K562 (cell line): ENCODE data around the gene PRDM15. TPM values are rescaled to one million over a fixed set of nuclear protein-coding genes. Genes with fewer than 3 reads are reported as not detected.

Experiments
- ATAC-seq: fragments of 200-7000 bp; cut with Tn5 transposase; 3 replicates; pipeline ENCODE4 v1.9.1; 2020; ENCODE audit warnings: moderate library complexity
- BruUV-seq: library from RNA; stranded (reverse); fragments of 400-500 nt; replicated peaks from 2 replicates; lab custom pipeline; 2021; lab: Mats Ljungman, UMichigan
- CTCF ChIA-PET: fragments of 300-600 bp; formaldehyde crosslinking; extraction: SDS; loops from one replicate; lab custom pipeline; 2021; ENCODE audit warnings: low intra/inter-chr PET ratio; lab: Yijun Ruan, JAX
- POLR2A ChIA-PET: fragments of 300-600, 350-650 bp; sonication (Branson Sonifier 250); formaldehyde crosslinking; extraction: SDS; loops from one replicate; lab custom pipeline; 2021; ENCODE audit warnings: antibody characterized with exemption, inconsistent platforms; lab: Yijun Ruan, JAX
- DNase-seq, 4 experiments: peaks; one replicate each; pipeline versions ENCODE4 v3.0.0 to v3.0.0-alpha.2; 2011 to 2018; ENCODE audit warnings: low spot score in 3 of 4, mixed read lengths in 3 of 4; ENCODE audit errors: extremely low read depth in 1 of 4
- FAIRE-seq: peaks from 2 replicates; lab custom pipeline; 2011; peaks lifted over from hg19 to GRCh38; lab: Jason Lieb, UNC
- H2AFZ ChIP-seq: 2 replicates; pipeline ENCODE4 v1.6.0; 2011; ENCODE audit warnings: low read depth, low read length, control low read depth, inconsistent platforms
- H3K27ac ChIP-seq: fragments of 200-600 bp; 3 replicates; pipeline ENCODE4 v1.8.0; 2011; ENCODE audit warnings: low read depth, mild to moderate bottlenecking, control low read depth, inconsistent platforms, low read length, moderate library complexity, mixed read lengths; ENCODE audit errors: extremely low read depth
- H3K27me3 ChIP-seq, 2 experiments: fragments of 300-600 bp in 1 of 2; 2 replicates in 1 of 2; 3 replicates in 1 of 2; pipeline versions ENCODE4 v1.6.0 to v1.8.0; 2011; ENCODE audit warnings: inconsistent platforms in 2 of 2, low read length in 2 of 2, mild to moderate bottlenecking in 1 of 2, mixed read lengths in 1 of 2, moderate library complexity in 1 of 2; ENCODE audit not compliant: control insufficient read depth in 2 of 2, insufficient read depth in 2 of 2
- H3K36me3 ChIP-seq: fragments of 300-600 bp; 3 replicates; pipeline ENCODE4 v1.8.0; 2011; ENCODE audit warnings: mild to moderate bottlenecking, low read length, inconsistent platforms; ENCODE audit not compliant: control insufficient read depth, insufficient read depth
- H3K4me1 ChIP-seq, 2 experiments: fragments of 200-600 bp in 1 of 2; replicated peaks in 1 of 2; 2 replicates in 1 of 2; 3 replicates in 1 of 2; pipeline versions ENCODE4 v1.5.1 to v1.8.0; 2011; ENCODE audit warnings: inconsistent platforms in 2 of 2, low read length in 2 of 2, mild to moderate bottlenecking in 1 of 2, mixed read lengths in 1 of 2, moderate library complexity in 1 of 2; ENCODE audit not compliant: control insufficient read depth in 2 of 2, insufficient read depth in 2 of 2
- H3K4me2 ChIP-seq: 2 replicates; pipeline ENCODE4 v1.6.1; 2011; ENCODE audit warnings: low read length, control low read depth, inconsistent platforms, mixed read lengths; ENCODE audit not compliant: insufficient read depth
- H3K4me3 ChIP-seq: fragments of 200-600 bp; sonication (generic), shearing (Covaris generic); 2 replicates; pipeline ENCODE4 v1.5.1; 2016; ENCODE audit warnings: control low read depth, inconsistent platforms
- H3K79me2 ChIP-seq: fragments of 200-600 bp; 3 replicates; pipeline ENCODE4 v1.8.0; 2011; ENCODE audit warnings: low read length, inconsistent platforms; ENCODE audit not compliant: control insufficient read depth, insufficient read depth
- H3K9ac ChIP-seq, 2 experiments: 2 replicates each; pipeline versions ENCODE4 v1.6.0 to v1.6.1; 2011; ENCODE audit warnings: low read depth in 2 of 2, low read length in 2 of 2, control low read depth in 1 of 2, inconsistent platforms in 1 of 2, mild to moderate bottlenecking in 1 of 2, mixed read lengths in 1 of 2; ENCODE audit not compliant: insufficient read depth in 1 of 2
- H3K9me1 ChIP-seq: one replicate; pipeline ENCODE4 v1.6.0; 2011; ENCODE audit warnings: inconsistent platforms, mild to moderate bottlenecking, low read length, moderate library complexity; ENCODE audit not compliant: control insufficient read depth, insufficient read depth
- H3K9me3 ChIP-seq: replicated peaks from 2 replicates; pipeline ENCODE4 v1.5.1; 2011; ENCODE audit warnings: low read depth, low read length, inconsistent platforms; ENCODE audit not compliant: control insufficient read depth, insufficient read depth
- H4K20me1 ChIP-seq: replicated peaks from 2 replicates; pipeline ENCODE4 v1.6.1; 2011; ENCODE audit warnings: low read length, inconsistent platforms, mixed read lengths; ENCODE audit not compliant: control insufficient read depth, insufficient read depth
- BCOR ChIP-seq: fragments of 450-650 bp; IDR thresholded peaks from 2 replicates; pipeline ENCODE4 v1.6.1; 2016
- ELK3 ChIP-seq: fragments of 450-650 bp; formaldehyde crosslinking; IDR thresholded peaks from 2 replicates; pipeline ENCODE4 v1.4.0; 2020; ENCODE audit warnings: mild to moderate bottlenecking
- FOXJ2 ChIP-seq: fragments of 200-800 bp; sonication (Bioruptor generic); IDR thresholded peaks from 2 replicates; pipeline ENCODE4 v1.6.1; 2016; ENCODE audit warnings: missing genetic modification characterization, missing compliant biosample characterization
- HOMEZ ChIP-seq: fragments of 250-450 bp; sonication (Bioruptor Pico); IDR thresholded peaks from 2 replicates; pipeline ENCODE4 v1.4.0; 2020; ENCODE audit warnings: mild to moderate bottlenecking, moderate library complexity
- KDM1A ChIP-seq, 2 experiments: fragments of 450-650 bp; IDR thresholded peaks; 2 replicates each; pipeline ENCODE4 v1.6.1; 2016; ENCODE audit warnings: mild to moderate bottlenecking in 2 of 2
- LEF1 ChIP-seq: fragments of 450-650 bp; IDR thresholded peaks from 2 replicates; pipeline ENCODE4 v1.6.1; 2016; ENCODE audit warnings: mild to moderate bottlenecking
- POLR2G ChIP-seq: fragments of 200-400 bp; formaldehyde crosslinking; IDR thresholded peaks from 2 replicates; pipeline ENCODE4 v1.6.1; 2017; ENCODE audit warnings: low read depth, mild to moderate bottlenecking, antibody characterized with exemption, low read length, moderate library complexity
- RCOR1 ChIP-seq, 2 experiments: IDR thresholded peaks; 2 replicates each; pipeline ENCODE4 v1.6.1; 2012; ENCODE audit warnings: low read depth in 2 of 2, low read length in 2 of 2, borderline replicate concordance in 1 of 2, improper control_type of control experiment in 1 of 2
- TAF9B ChIP-seq: fragments of 450-650 bp; IDR thresholded peaks from 2 replicates; pipeline ENCODE4 v1.6.1; 2018; ENCODE audit warnings: mild to moderate bottlenecking; ENCODE audit not compliant: partially characterized antibody
- TGIF2 ChIP-seq: sonication (generic); formaldehyde crosslinking; IDR thresholded peaks from 2 replicates; pipeline ENCODE4 v1.8.1; 2022; ENCODE audit warnings: mild to moderate bottlenecking, missing genetic modification reagents, moderate library complexity
- ZFP36 ChIP-seq: fragments of 150-350 bp; IDR thresholded peaks from 2 replicates; pipeline ENCODE4 v1.6.1; 2018; ENCODE audit warnings: low read length, low read depth; ENCODE audit not compliant: partially characterized antibody
- ZNF121 ChIP-seq: sonication (generic); formaldehyde crosslinking; conservative IDR thresholded peaks from 2 replicates; pipeline ENCODE4 v1.8.0; 2022; ENCODE audit warnings: missing genetic modification reagents
- ZNF76 ChIP-seq: fragments of 250-450 bp; sonication (Bioruptor Pico); IDR thresholded peaks from 2 replicates; pipeline ENCODE4 v1.4.0; 2020; ENCODE audit warnings: mild to moderate bottlenecking, moderate library complexity, borderline replicate concordance
- WGBS: fragments of 100-300 bp; shearing (Covaris generic); methylation state at CpG from one replicate; pipeline ENCODE4 v1.1.6; 2016; ENCODE audit warnings: low coverage, mixed read lengths; ENCODE audit not compliant: insufficient coverage; ENCODE audit errors: missing lambda C conversion rate; 5-methylcytosine and 5-hydroxymethylcytosine counted together
- in situ Hi-C: fragments of 300-500 bp; cut with MboI; formaldehyde crosslinking; loops from 4 replicates; pipeline ENCODE4 v1.15.0; 2018; ENCODE audit warnings: inconsistent platforms, mixed read lengths
- intact Hi-C: fragments of 100-400 bp; cut with micrococcal nuclease; formaldehyde crosslinking; loops from 2 replicates; pipeline ENCODE4 v1.14.2; 2022
- polyA plus RNA-seq, 8 experiments: library from polyadenylated mRNA; depleted of rRNA in 4 of 8; stranded (reverse) in 5 of 8; unstranded in 3 of 8; fragments of >200 nt; fragmentation: Nextera tagmentation in 2 of 8; fragmentation: Illumina TruSeq in 1 of 8; extraction: Ambion mirVana in 2 of 8; extraction: Trizol in 1 of 8; gene quantifications; 2 replicates each; pipeline versions ENCODE4 v1.2.1 to v1.2.3, GENCODE V29; 2011 to 2014; ENCODE audit warnings: inconsistent platforms in 1 of 8, missing spikeins in 1 of 8
- total RNA-seq, 7 experiments: library from RNA; depleted of rRNA in 6 of 7; stranded (reverse); fragments of >200 nt in 6 of 7; fragmentation: Illumina TruSeq in 2 of 7; extraction: Trizol in 2 of 7; gene quantifications; 2 replicates each; pipeline versions ENCODE4 v1.2.1 to v1.2.3, GENCODE V29; 2011 to 2021; ENCODE audit warnings: low replicate concordance in 1 of 7
- TF ChIP-seq, protein P1 (sequence below), 3 experiments: IDR thresholded peaks in 2 of 3; conservative IDR thresholded peaks in 1 of 3; 2 replicates each; pipeline ENCODE4 v1.5.1; 2011 to 2012; ENCODE audit warnings: low read length in 3 of 3, mild to moderate bottlenecking in 3 of 3, control low read depth in 2 of 3, improper control_type of control experiment in 1 of 3, inconsistent platforms in 1 of 3, low read depth in 1 of 3, mixed read lengths in 1 of 3, moderate library complexity in 1 of 3; ENCODE audit not compliant: insufficient read depth in 2 of 3
- TF ChIP-seq, protein P2 (sequence below): fragments of 250-450 bp; sonication (Bioruptor Pico); IDR thresholded peaks from 2 replicates; pipeline ENCODE4 v1.8.0; 2022; ENCODE audit warnings: moderate library complexity, mild to moderate bottlenecking, inconsistent platforms

The PRDM15 gene
- total and polyA plus RNA-seq, 9 of the 15 experiments (the other 6 are each of a cell fraction or from before 2014, with no cell fraction given) = 0.93 to 9.2 (median 6.2) TPM

DNA sequence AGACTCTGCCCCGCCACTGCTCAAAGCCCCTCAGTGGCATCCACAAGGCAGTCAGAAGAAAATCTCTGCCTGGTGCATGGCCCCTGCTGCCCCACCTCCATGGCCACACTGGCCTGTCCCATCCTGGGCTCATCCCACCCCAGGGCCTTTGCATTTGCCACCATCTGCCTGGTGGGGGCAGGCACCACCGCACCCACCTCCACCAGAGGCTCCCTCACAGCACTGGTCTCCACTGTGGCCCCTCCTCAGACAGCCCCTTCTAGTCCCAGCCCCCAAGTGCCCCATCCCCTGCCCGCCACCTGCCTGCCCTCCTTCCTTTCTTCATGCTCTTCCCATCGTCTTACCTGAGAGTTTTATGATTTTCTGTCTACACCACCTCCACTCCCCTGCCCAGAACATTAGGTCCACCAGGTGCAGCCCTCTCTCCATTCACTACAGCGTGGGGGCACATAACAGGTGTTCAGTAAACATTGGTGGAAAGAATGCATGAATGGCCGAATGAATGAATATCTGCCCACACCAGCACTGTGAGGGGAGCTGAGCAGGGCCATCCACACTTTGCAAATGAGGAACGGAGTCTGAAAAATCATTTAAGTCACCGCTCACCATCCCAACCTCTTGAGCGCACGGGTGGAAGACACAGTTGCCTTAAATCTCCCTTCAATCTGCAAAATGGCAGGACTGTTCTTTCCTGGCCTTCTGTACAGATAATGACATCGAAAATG, 2.1 kb downstream of the PRDM15 start:
- POLR2A ChIA-PET = interaction anchor here (0.9 to 1.7 kb wide), 8 partner anchors 9 to 80 kb away, joined by 3 to 7 read pairs (median 4); no protein-coding TSS in a partner anchor
- no peaks in the 10 kb centered on the region for H3K9me3 ChIP-seq
- WGBS = 74% methylated on average over 10 of the region's 11 CpGs
- no TSS peak for BruUV-seq
- peaks cover 12% of the 10 kb centered on the region; the same call in 2 of the 3 replicates for H3K36me3 ChIP-seq
- H3K4me3 ChIP-seq = no peak overlapping the region; the same call in 1 of the 2 replicates
- 0 out of 2 replicates have a peak overlapping the region, but pooled peaks have one; percentile 73 for H2AFZ ChIP-seq
- CTCF ChIA-PET = no interaction called here
- ATAC-seq (peak; percentile 11; the same call in 2 of the 3 replicates), FAIRE-seq (no peak), DNase-seq (no peak)
- peak overlapping the region; percentile 94; the same call in 2 of the 3 replicates for H3K27ac ChIP-seq
- H4K20me1 ChIP-seq = no peaks in the 10 kb centered on the region
- in situ Hi-C loops (no loop called here), intact Hi-C loops (loop anchor here (5.0 to 10.0 kb wide), 2 partner anchors 80 to 138 kb away; partner anchors contain the start of gene ZBTB21)
- peaks cover 3% of the 10 kb centered on the region for H3K9me1 ChIP-seq
- no peaks in the 10 kb centered on the region for H3K27me3 ChIP-seq
- peak overlapping the region; percentile 62 to 93; a peak in 2 of 4 replicates for H3K9ac ChIP-seq
- H3K4me2 ChIP-seq = peak overlapping the region; percentile 92
- H3K4me1 ChIP-seq = peaks cover 20 to 27% of the 10 kb centered on the region in 2 experiments
- peaks cover 39% of the 10 kb centered on the region for H3K79me2 ChIP-seq
- no peak for TF ChIP-seq TAF9B
- peak; percentile 33; the same call in 1 of the 2 replicates for TF ChIP-seq POLR2G
- peak; percentile 61; the same call in 1 of the 2 replicates for TF ChIP-seq BCOR
- peak; percentile 52 to 59; a peak in 2 of 4 replicates for TF ChIP-seq KDM1A (IDR thresholded peaks at IDR 0.05)
- no peak for TF ChIP-seq TGIF2 (CRISPR knock-in tag)
- peak in 1 of 2 experiments; percentile 48; a peak in 1 of 4 replicates for TF ChIP-seq RCOR1 (IDR thresholded peaks at IDR 0.05; ENCODE audit: borderline replicate concordance in 1 of 2, low read depth in 2 of 2, low read length in 2 of 2)
- no peak for TF ChIP-seq ZNF76 (CRISPR knock-in tag)
- no peak for TF ChIP-seq ELK3
- TF ChIP-seq, protein P1, sequence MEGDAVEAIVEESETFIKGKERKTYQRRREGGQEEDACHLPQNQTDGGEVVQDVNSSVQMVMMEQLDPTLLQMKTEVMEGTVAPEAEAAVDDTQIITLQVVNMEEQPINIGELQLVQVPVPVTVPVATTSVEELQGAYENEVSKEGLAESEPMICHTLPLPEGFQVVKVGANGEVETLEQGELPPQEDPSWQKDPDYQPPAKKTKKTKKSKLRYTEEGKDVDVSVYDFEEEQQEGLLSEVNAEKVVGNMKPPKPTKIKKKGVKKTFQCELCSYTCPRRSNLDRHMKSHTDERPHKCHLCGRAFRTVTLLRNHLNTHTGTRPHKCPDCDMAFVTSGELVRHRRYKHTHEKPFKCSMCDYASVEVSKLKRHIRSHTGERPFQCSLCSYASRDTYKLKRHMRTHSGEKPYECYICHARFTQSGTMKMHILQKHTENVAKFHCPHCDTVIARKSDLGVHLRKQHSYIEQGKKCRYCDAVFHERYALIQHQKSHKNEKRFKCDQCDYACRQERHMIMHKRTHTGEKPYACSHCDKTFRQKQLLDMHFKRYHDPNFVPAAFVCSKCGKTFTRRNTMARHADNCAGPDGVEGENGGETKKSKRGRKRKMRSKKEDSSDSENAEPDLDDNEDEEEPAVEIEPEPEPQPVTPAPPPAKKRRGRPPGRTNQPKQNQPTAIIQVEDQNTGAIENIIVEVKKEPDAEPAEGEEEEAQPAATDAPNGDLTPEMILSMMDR (IDR thresholded peaks at IDR 0.05 in 2 of 3, conservative IDR thresholded peaks at IDR 0.05 in 1 of 3; ENCODE audit: insufficient read depth in 2 of 3, low read depth in 1 of 3, low read length in 3 of 3) = peak in 2 of 3 experiments; percentile 13 to 20; a peak in 1 of 6 replicates
- TF ChIP-seq FOXJ2 (tag) = no peak
- peak; percentile 81 for TF ChIP-seq ZNF121 (CRISPR knock-in tag)
- TF ChIP-seq, protein P2, sequence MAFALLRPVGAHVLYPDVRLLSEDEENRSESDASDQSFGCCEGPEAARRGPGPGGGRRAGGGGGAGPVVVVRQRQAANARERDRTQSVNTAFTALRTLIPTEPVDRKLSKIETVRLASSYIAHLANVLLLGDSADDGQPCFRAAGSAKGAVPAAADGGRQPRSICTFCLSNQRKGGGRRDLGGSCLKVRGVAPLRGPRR (CRISPR knock-in tag) = no peak
- TF ChIP-seq ZFP36 = no peak
- no peak for TF ChIP-seq HOMEZ (CRISPR knock-in tag)
- TF ChIP-seq LEF1 = no peak
